ENCODE results near the gene MTARC2.

GRCh38 chr1:220755309-220755708 lies 7.2 kb downstream of the MTARC2 start:
- TF ChIP-seq, protein P1, sequence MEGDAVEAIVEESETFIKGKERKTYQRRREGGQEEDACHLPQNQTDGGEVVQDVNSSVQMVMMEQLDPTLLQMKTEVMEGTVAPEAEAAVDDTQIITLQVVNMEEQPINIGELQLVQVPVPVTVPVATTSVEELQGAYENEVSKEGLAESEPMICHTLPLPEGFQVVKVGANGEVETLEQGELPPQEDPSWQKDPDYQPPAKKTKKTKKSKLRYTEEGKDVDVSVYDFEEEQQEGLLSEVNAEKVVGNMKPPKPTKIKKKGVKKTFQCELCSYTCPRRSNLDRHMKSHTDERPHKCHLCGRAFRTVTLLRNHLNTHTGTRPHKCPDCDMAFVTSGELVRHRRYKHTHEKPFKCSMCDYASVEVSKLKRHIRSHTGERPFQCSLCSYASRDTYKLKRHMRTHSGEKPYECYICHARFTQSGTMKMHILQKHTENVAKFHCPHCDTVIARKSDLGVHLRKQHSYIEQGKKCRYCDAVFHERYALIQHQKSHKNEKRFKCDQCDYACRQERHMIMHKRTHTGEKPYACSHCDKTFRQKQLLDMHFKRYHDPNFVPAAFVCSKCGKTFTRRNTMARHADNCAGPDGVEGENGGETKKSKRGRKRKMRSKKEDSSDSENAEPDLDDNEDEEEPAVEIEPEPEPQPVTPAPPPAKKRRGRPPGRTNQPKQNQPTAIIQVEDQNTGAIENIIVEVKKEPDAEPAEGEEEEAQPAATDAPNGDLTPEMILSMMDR (IDR thresholded peaks at IDR 0.05): no peak
- TF ChIP-seq EZH2 (IDR thresholded peaks at IDR 0.05; ENCODE audit: borderline replicate concordance, insufficient read depth, low read depth, low read length, poor library complexity, severe bottlenecking): no peak

Data from B cell (primary cell).